ENCODE measurements around the gene ARHGAP29. TPM values are rescaled to one million over a fixed set of nuclear protein-coding genes. Genes with fewer than 3 reads are reported as not detected.

The ARHGAP29 gene
- polyA plus RNA-seq (2012; ENCODE audit: insufficient read length, low read depth), result 2.3 TPM

- no peak for TF ChIP-seq FOXP2 (optimal IDR thresholded peaks at IDR 0.05; ENCODE audit: borderline replicate concordance, extremely low read depth, extremely low read length, insufficient read depth)
- TF ChIP-seq TAF1 (IDR thresholded peaks at IDR 0.05; ENCODE audit: borderline replicate concordance, insufficient read depth, low read length), result peak; percentile 66; the same call in 1 of the 2 replicates
- no peak for TF ChIP-seq REST (IDR thresholded peaks at IDR 0.05; ENCODE audit: insufficient read depth in 1 of 2, low read depth in 2 of 2, low read length in 2 of 2)
- TF ChIP-seq POLR2AphosphoS5 (IDR thresholded peaks at IDR 0.05; ENCODE audit: low read depth, low read length), result peak; percentile 49
- no peak for TF ChIP-seq SIN3A (IDR thresholded peaks at IDR 0.05; ENCODE audit: borderline replicate concordance, insufficient read depth, low read length)
These were observed at the start of gene ARHGAP29 for GRCh38 chr1:94237291-94238226. Gene ARHGAP29 (minus strand): TSS chr1:94237584. CDS start chr1:94231611, 5,973 bp downstream.

GRCh38 chr1:94286864-94287437 lies 49.6 kb upstream of the ARHGAP29 start:
- TF ChIP-seq FOXP2 (optimal IDR thresholded peaks at IDR 0.05; ENCODE audit: borderline replicate concordance, extremely low read depth, extremely low read length, insufficient read depth), result no peak
- no peak for TF ChIP-seq SIN3A (IDR thresholded peaks at IDR 0.05; ENCODE audit: borderline replicate concordance, insufficient read depth, low read length)
- TF ChIP-seq REST (IDR thresholded peaks at IDR 0.05; ENCODE audit: insufficient read depth in 1 of 2, low read depth in 2 of 2, low read length in 2 of 2), result no peak
- TF ChIP-seq TAF1 (IDR thresholded peaks at IDR 0.05; ENCODE audit: borderline replicate concordance, insufficient read depth, low read length), result no peak
- no peak for TF ChIP-seq POLR2AphosphoS5 (IDR thresholded peaks at IDR 0.05; ENCODE audit: low read depth, low read length)

GRCh38 chr1:94285031-94285654 lies 47.8 kb upstream of the ARHGAP29 start:
- no peak for TF ChIP-seq POLR2AphosphoS5 (IDR thresholded peaks at IDR 0.05; ENCODE audit: low read depth, low read length)
- peak; percentile 46; the same call in 1 of the 2 replicates for TF ChIP-seq SIN3A (IDR thresholded peaks at IDR 0.05; ENCODE audit: borderline replicate concordance, insufficient read depth, low read length)

GRCh38 chr1:94284476-94284875 lies 47.1 kb upstream of the ARHGAP29 start:
- TF ChIP-seq REST (IDR thresholded peaks at IDR 0.05; ENCODE audit: insufficient read depth in 1 of 2, low read depth in 2 of 2, low read length in 2 of 2), result no peak
- no peak for TF ChIP-seq POLR2AphosphoS5 (IDR thresholded peaks at IDR 0.05; ENCODE audit: low read depth, low read length)
- no peak for TF ChIP-seq TAF1 (IDR thresholded peaks at IDR 0.05; ENCODE audit: borderline replicate concordance, insufficient read depth, low read length)
- no peak for TF ChIP-seq SIN3A (IDR thresholded peaks at IDR 0.05; ENCODE audit: borderline replicate concordance, insufficient read depth, low read length)
- no peak for TF ChIP-seq FOXP2 (optimal IDR thresholded peaks at IDR 0.05; ENCODE audit: borderline replicate concordance, extremely low read depth, extremely low read length, insufficient read depth)

GRCh38 chr1:94283462-94283861 lies 46.1 kb upstream of the ARHGAP29 start:
- TF ChIP-seq REST (IDR thresholded peaks at IDR 0.05; ENCODE audit: insufficient read depth in 1 of 2, low read depth in 2 of 2, low read length in 2 of 2) (no peak), POLR2AphosphoS5 (IDR thresholded peaks at IDR 0.05; ENCODE audit: low read depth, low read length) (no peak), SIN3A (IDR thresholded peaks at IDR 0.05; ENCODE audit: borderline replicate concordance, insufficient read depth, low read length) (no peak), FOXP2 (optimal IDR thresholded peaks at IDR 0.05; ENCODE audit: borderline replicate concordance, extremely low read depth, extremely low read length, insufficient read depth) (no peak), TAF1 (IDR thresholded peaks at IDR 0.05; ENCODE audit: borderline replicate concordance, insufficient read depth, low read length) (no peak)

Data from PFSK-1 (cell line).